ENCODE measurements around the gene PHKA2.
A peak's percentile ranks its signal among the peaks of the same experiment; 100 is the strongest.
"Not testable (repeated sequence)": the region's sequence is repeated elsewhere in the genome, so short reads cannot be mapped to it uniquely, and the experiment has no call there.

Gene PHKA2

DNA sequence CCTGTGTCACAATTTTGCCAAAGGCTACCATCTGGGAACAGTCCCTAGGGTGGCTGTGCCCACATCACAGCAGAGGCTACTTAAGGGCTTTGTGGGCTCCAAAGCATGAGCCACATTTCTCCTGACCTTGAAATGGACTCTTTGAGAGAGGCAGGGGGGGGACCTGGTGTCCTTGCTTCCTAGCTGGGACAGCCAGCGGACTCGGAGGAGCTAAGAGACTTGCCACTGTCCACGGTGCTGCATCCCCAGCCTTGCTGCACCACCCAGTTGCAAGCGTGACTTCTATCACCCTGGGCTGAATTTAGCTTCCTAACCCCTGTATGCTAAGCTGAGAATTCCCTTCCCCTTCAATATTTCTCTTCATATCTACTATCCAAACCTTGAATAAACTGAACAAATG lies 99.0 kb downstream of the PHKA2 start:
- intact Hi-C loops (cut with DNase I), result no loop called here
- DNase-seq, result no peak

DNA sequence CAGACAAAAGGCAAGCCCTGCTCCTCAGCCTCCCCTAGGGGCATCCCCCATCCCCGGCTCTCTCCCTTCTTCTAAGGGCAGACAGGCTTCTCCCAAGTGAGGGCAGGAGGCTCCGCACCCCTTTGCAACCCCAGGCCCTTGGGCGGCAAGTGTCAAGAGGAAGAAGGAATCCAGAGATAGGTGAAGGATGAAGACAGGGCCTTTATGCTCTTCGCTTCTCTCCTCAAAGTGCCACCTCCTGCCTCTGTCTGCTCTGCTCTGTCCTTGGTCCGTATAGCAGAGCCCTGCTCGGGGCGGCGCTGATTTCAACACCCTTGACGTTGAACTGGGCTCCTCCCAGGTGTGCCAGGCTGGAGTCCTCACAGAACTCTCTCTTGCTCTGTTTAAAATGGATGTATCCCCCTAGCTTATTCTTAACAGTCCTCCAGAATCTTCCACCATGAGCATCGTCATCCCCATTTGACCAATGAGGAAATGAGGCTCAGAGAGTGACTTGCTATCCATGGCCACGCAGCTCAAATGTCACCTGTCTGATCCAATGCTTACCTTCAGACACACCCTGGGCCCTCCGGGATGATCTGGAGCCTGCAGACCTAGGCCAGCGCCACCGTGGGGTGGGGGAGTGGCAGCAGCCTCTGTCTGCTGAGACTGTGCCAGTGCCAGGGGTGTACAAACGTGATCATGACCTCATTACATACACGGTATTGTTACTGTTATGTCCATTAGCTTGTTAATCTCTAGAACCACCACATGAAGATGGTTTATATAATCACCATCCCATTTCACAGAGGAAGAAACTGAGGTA lies 99.8 kb downstream of the PHKA2 start:
- DNase-seq, result no peak
- intact Hi-C loops (cut with DNase I), result no loop called here

DNA sequence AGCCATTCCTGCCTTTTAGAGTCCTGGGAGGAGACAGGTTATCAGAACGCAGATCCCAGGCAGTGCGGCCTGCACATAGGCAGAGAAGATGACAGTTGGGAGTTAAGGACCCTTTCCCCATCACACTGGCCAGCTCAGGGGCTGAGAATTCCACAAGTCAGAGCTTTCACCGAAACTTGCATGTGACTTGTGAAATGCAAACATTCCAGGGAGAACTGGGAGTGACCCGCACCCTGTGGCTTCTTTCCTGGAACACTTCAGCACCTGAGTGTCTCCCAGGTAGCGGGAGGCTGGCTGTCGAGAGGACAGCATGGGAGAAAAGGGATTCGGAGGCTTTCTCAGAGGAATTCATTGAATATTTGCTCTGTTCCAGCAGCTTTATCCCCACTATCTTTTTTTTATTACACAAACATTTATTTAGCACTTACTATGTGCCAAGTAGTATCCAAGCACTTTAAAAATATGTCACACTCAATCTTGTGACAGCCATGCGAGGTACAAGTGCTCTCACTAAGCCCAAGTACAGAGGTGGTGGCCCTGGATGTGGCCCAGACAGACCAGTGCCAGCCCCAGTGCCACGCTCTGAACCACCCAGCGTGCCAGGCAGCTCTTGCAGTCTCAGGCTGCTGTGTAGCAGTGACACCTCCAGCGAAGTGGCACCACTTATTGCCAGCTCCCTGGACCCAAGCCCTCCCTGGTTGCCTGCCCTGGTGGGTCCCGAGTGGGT lies 100.5 kb downstream of the PHKA2 start:
- intact Hi-C loops (cut with DNase I), result no loop called here
- peak in 1 of 42 donors; percentile 10 for DNase-seq

DNA sequence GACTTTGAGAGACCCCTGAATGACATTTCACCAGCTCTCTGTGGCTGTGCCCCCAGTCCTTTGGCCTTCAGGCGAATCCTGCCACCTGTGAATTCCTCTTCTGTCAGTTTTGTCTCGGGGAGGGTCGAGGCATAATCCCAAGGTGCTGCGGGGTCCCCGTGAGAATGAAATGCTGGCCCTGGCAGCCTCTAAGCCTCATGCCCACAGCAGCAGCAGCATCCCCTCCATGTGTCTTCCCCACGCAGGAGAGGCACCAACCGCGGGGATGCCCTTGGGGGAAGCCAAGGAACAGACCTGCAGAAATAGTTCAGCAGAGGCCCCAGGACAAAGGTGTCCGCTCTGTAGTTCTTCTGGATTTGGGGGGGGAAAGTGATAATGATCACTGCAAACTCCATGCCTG lies 104.8 kb downstream of the PHKA2 start:
- intact Hi-C loops (cut with DNase I), result no loop called here
- peak in 1 of 42 donors; percentile 0 for DNase-seq

DNA sequence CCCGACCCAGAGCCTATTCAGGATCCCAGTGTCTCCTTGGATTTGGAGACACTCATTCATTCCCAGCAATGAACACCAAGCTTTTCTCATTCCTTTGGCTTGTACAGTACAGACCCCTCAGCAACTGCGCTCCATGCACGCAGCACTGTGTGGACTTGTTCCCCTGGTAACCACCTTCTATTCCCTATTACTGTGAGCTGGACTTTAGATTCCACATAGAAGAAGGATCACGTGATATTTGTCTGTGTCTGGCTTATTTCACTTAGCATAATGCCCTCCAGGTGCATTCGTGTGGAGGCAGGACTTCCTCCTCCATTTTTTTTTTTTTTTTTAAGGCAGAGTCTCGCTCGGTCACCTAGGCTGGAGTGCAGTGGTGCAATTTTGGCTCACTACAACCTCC lies 106.4 kb downstream of the PHKA2 start:
- DNase-seq, result no peak
- intact Hi-C loops (cut with DNase I), result no loop called here

DNA sequence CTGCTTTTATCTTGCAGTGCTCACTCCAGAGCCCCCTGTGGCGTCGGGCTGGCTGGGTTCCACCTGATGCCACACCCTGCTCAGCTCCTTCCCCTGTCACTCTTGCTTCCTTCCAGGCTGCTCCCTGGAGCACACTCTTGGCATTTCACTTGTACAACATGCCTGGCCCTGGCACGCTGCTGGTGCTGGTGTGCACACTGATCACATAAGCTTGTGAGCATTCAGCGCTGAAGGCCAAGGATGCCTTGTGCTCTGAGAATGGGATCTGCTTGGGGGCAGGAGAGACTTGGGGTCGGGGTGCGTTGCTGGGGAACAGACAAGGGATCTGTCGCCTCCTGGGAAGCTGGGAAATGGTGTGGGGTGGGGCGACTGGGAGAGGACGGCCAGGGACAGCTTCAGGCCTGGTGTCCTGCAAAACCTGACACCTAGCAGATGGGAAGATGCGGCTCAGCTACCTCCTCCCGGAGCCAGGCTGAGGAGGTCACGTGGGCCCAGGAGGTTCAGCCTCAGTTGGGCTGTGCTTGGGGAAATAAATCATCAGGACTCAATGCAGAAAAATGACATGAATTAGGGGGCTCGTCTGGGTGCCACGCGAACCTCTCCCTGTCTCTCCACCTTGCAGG lies 108.5 kb downstream of the PHKA2 start:
- intact Hi-C loops (cut with DNase I), result no loop called here
- no peak for DNase-seq

DNA sequence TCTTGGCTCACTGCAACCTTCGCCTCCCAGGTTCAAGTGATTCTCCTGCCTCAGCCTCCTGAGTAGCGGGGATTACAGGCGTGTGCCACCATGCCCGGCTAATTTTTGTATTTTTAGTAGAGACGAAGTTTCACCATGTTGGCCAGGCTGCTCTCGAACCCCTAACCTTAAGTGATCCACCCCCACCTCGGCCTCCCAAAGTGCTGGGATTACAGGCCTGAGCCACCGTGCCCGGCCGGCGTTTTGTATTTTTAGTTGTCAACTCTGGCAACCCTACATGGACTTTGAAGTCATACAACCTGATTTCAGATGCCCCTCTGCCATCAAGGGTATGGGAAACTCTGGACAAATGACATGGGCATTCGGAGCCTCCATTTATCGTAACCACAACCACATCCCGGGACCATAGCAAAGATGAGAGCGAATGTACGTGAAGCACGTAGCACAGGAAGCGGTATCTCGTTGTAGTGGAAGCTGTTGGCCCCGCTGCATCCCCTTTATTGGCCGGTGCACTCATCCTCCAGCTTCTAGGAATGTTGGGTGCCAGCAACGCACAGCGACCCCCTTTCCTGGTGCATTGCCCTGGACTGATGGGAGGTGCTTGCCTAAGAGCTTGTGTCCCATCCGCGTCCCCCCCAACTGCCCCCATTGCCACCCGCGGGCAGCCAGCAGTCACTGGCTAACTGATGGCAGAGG lies 109.2 kb downstream of the PHKA2 start:
- intact Hi-C loops (cut with DNase I), result no loop called here

DNA sequence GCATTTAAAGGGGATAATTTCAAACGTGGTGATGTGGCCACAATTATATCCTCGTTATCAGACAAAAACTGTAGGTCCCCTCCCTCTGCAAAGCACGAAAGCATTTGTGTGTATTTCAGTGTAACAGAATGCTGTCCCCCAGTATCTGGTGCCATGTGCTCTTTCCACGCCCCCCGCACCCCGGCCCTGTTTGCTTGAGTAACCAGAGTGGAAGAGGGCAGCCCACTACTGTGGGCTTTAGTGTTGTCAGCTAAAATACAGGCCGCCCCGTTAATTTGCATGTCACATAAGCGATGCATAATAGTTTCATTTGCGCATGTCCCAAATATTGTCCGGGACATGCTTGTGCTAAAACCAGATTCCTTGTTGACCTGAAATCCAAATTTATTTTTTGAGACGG lies 110.1 kb downstream of the PHKA2 start:
- DNase-seq, result no peak
- intact Hi-C loops (cut with DNase I), result no loop called here

More for the DNA sequence above, 109.2 kb downstream of the PHKA2 start:
- no peak for DNase-seq

DNA sequence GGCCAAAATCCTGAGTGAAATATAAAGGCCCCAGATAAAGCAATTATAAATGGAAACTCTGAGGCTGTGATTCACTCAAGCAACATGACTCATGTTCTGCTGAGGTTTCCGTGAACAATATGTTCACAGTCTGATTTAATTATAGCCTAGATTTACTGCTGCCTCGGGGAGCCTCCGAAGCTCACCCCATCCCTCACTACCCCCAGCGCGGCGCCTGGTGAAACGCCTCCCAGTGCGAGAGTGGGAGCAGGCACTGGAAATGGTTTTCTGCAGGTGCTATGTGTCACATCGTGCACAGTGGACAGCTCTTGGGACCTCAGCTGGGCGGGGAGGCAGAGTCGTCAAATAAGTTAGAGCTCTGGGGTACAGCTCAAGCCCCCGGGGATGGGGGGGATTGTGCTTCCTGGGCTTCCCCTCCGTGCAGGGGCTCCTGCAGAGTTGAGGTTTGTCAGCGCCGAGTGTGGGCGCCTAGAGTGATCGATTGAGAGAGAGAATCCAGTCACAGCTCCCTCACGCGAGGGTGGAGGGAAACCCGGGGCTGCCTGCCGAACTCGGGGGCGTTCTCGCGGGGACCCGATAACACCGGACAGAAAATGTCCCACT lies 110.6 kb downstream of the PHKA2 start:
- DNase-seq, result peak in 40 of 42 donors; percentile 33 to 87 (median 70)
- intact Hi-C loops (cut with DNase I), result no loop called here

DNA sequence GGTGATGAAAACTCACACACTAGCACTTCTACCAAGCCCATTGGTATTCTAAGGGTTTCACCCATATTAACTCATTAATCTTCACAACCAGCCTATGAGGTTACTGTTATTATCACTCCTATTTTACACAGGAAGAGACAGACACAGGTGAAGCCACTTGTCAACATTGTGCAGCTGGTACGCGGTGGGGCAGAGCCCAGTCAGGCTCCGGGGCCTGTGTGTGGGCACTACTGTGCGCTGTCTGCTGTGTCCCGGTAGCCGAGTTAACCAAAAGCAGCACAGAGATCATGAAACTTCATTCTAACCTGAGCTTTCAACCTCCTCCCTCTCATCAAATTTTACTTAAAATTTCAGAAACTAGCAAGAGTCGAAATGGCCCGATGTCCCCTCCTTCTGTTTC lies 111.3 kb downstream of the PHKA2 start:
- intact Hi-C loops (cut with DNase I), result no loop called here
- DNase-seq, result peak in 1 of 42 donors; percentile 29

DNA sequence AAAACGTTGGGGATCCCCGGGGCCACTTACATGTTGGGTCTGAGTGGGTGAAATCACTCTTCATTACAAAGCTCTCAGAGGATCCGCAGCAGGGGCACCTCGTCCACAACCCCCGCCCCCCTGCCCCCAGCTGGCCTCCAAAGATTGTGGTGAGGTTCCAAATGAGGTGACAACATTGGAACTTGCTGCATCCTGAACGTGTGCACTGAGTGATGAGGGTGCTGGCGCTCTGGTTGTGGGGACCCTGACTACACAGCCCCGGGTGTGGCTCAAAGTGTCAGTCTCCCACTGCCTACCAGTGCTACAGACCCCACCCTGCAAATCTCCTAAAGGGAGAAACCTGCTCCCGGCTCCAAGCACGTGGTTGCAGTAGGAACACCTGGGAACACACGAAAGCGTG lies 111.9 kb downstream of the PHKA2 start:
- intact Hi-C loops (cut with DNase I), result no loop called here
- peak in 1 of 42 donors; percentile 16 for DNase-seq

DNA sequence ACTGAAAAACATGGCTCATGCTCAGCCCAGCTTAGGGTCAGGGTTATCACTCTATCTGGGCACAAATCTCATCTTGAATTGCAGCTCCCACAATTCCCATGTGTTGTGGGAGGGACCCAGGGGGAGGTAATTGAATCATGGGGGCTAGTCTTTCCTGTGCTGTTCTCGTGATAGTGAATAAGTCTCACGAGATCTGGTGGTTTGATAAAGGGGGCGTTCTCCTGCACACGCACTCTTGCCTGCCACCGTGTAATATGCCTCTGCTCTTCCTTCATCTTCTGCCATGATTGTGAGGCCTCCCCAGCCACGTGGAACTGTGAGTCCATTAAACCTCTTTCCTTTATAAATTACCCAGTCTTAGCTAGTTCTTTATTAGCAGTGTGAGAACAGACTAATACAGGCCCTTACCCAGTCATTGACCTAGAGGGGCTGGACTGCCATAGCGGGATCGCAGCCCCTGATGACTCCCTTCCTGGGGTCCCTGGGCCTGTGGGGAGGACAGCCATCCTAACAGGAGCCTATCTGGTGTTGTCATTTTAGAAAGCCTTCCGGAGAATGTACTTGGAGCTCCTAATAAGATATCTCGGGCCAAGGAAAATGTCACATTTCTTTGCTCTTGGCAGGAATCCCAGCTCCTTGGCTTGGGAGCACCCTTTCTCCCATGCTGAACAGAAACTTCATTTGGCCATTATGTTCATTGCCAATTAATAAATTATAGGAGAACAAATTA lies 112.6 kb downstream of the PHKA2 start:
- no peak for DNase-seq
- intact Hi-C loops (cut with DNase I), result no loop called here

DNA sequence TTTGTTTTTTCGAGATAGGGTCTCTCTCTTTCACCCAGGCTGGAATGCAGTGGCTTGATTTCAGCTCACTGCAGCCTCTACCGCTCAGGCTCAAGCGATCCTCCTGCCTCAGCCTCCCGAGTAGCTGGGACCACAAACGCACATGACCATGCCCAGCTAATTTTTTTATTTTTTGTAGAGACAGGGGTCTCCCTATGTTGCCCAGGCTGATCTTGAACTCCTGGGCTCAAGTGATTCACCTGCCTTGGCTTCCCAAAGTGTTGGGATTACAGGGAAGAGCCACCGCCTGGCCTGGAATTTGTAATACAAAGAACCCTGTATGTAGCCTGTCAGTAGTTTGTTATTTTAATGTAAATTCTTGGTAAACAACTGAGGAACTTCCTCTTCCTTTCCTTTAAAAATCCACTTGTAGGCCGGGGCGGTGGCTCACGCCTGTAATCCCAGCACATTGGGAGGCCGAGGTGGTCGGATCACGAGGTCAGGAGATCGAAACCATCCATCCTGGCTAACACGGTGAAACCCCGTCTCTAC lies 119.5 kb downstream of the PHKA2 start:
- intact Hi-C loops (cut with DNase I), result no loop called here
- DNase-seq, result no peak

DNA sequence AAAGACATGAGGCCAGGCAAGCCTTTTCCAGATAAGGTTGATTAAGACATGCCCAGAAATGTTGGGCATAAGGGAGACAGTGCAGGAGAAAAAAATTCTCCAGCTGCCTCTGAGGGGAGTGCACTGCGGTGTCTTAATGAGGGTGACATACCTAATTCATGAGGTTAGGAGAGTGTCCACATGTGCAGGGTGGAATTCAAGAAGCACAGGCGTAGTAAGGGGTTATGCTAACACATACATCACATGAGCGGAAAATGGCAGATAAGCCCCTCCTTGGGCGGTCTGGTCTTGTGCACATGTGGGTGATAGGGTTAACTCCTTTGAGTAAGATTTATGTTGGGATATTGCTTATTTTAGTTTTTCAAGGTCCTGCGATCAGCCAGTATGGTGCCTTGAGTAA lies 122.4 kb downstream of the PHKA2 start:
- intact Hi-C loops (cut with DNase I), result no loop called here
- DNase-seq, result no peak

DNA sequence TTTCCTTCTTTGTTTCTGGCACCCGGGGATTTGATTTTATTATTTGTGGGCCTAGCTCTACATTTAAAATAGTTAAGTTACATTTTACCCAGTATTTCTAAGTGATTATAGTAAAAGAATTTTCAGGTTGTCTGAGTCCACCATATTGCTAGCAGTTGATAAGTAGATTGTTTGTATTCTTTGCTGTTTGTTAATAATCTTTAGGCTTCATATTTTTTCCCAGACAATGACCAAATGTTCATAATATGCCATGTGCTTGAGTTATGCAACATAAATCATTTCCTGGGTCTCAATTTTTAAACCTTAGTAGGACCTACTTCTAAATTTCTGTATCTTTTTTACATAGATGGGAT lies 127.3 kb downstream of the PHKA2 start:
- DNase-seq, result no peak
- intact Hi-C loops (cut with DNase I), result no loop called here

DNA sequence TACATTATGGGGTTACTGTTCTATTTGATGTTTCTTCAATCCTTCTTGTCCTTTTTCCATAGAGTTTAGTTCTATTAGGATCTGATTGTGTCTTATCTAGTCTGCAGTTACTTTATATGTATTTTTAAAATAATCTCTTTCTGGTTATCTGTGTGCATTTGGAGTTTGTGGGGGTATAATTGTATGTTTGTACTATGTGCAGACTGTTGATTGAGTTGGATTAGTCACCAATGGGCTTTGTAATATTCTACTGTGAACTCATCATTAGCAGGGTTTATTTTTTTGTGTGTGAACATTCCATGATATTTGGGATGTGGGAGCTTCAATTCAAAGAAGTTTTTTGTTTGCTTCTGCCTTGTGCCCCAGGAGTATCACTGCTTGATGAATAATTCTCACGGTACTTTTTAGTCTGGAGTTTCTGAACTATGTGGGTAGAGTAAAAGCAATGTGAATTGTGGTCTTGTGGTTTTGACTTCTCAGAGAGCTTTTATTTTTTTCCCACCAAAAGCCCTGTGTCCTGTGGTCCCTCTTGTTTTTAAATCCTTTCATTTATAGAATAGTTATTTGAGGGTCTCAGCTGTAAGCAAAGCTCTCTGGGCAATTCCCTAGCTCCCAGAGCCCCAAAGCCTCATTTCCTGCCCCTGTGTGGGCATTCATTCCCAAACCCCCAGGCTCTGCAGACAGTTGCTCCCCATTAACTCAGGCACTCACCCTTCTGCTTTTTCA lies 127.8 kb downstream of the PHKA2 start:
- intact Hi-C loops (cut with DNase I), result no loop called here
- no peak for DNase-seq

DNA sequence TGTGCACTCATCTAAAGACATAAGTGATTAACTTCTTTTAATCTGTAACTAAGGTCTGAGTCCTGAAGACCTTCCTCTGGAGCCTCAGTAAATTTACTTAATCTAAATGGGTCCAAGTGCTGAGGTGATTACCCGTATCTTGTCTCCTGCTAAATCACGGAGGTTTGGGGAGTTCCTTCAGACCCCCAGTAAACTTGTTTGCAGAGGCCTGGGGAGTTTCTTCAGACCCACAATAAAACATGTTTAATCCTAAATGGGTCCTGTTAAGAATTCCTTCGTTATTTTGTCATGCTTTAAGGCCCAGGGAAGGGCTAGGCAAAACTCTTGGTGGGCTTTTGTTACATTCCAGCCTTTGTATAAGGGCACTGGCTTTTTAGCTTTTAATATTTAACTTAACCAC lies 136.0 kb downstream of the PHKA2 start:
- DNase-seq; intact Hi-C loops (cut with DNase I): not testable (repeated sequence)

Measured in head of caudate nucleus (tissue), 42 donors.